Activated naive CD4-positive, alpha-beta T cell (primary cell): ENCODE data around the gene MYO7B.
"Not testable (repeated sequence)": the region's sequence is repeated elsewhere in the genome, so short reads cannot be mapped to it uniquely, and the experiment has no call there.

Experiments
- DNase-seq, 4 experiments: peaks; one replicate each; lab custom pipeline; 2025; lab: John Stamatoyannopoulos, UW

The MYO7B gene

DNA sequence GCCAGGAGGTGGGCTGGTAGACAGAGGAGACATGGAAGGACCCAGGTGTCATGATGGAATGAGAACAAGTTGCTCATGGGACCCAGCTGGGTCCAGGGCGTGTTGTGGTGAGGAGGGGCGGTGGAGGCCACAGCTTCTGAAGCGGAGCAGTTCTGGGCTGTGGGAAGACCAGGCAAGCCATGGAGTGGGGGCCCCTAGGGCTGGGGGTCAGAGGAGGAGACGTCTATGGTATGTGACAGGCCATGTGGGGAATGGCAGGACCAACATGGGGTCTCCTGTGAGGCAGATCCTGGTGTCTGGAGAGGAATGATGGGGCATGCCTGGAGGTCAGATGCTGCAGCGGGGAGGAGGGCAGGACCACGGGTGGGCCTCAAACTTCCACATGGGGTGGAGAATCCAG lies 16.9 kb downstream of the MYO7B start:
- no peak for DNase-seq

DNA sequence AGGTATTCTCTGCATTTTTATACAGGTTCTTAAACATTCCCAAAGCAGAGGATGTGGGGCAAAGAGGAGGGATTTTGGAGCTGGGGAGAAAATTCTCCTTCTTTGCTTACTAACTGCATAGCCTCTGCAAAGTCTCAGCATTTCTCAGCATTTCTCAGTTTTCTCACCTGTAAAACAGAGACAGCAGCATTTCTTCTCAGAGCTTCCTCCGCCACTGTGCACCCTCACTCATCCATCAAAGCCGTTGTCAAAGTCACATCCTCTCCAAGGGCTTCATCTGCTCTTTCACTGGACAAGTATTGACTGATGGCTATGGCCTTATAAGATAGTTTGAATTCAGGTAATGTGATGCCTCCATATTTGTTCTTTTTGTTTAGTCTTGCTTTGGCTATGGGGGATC lies 17.4 kb downstream of the MYO7B start:
- no peak for DNase-seq

DNA sequence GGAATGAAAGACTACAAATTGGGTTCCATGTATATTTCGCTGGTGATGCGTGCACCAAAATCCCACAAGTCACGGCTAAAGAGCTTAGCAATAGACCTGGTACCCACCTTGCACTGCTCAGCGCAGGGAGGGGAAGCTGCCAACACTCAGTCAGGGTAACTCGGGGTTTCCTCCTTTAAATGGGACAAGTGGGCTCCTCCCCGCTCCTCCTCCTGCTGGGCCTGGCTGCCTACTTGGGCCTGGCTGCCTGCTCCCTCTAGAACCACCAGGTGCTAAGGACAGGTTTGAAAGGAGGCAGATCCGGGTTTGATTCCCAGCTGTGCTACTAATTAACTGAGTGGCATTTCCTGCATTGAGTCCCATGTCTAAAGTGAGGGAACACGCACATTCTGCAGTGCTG lies 23.4 kb downstream of the MYO7B start:
- no peak for DNase-seq

DNA sequence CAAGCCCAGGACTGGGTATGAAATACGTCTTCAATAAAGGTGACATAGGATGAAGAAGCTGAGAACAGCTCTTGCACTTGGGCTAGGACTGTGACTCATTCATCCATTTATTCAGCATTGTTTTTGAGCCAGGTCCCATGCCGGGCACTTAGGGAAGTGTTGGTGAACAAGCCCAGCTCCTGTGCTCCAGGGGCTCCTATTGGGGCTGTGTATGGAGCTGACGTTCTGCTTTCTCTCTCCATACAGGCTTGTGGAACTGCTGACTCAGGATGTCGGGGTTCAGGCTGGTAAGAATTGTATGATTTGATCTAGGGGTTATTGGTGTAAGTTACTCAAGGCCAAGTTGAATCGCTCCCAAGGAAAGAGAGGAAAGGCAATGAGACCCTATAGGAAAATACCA lies 24.0 kb downstream of the MYO7B start:
- no peak for DNase-seq

DNA sequence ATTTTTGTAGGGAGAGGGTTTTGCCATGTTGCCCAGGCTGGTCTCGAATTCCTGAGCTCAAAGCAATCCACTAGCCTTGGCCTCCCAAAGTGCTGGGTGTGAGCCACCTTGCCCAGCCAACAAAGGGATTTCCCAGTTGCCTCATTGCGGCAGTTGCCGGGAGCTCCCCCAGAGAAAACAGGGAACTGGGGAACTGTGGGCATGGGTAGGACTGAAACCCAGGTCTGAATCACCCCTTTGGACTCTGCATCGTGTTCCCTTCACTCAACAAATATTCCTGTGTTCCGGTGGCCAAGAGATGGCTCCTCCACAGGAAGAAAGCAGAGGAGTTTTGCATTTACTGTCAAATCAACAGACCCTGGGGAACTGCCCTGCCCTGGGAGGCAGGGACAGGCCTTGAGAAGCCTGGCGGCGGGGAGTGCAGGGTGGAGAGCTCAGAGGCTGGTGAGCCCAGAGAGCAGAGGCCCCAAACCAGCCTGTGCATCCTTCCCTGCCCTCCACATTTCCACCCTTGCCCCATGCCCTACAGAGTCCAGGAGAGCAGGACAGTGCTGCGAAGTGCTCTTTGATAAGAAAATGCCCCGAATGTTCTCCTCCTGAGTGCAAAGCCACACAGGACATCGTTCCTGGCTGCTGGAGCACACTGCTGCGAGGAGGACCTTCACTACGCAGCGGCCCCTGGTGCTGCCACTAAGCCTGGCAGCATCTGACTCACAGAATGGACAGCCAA lies 24.9 kb downstream of the MYO7B start:
- DNase-seq: no peak

DNA sequence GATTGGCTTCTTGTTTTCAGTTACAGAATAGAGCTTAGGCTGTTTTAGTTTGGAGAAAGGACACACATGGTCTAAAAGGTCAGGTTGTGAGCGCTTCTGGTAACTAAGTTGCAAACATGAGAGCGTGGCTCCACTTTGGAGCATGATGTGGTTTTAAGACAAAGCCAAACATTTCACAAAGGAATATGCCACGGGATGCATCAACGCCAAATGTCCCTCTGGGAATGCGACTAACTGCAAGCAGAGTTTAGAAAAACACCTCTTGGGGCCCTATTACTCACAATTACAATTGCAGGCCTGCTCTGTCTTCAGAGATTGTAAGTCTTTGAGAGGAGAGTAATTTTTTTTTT lies 25.4 kb downstream of the MYO7B start:
- DNase-seq: no peak

DNA sequence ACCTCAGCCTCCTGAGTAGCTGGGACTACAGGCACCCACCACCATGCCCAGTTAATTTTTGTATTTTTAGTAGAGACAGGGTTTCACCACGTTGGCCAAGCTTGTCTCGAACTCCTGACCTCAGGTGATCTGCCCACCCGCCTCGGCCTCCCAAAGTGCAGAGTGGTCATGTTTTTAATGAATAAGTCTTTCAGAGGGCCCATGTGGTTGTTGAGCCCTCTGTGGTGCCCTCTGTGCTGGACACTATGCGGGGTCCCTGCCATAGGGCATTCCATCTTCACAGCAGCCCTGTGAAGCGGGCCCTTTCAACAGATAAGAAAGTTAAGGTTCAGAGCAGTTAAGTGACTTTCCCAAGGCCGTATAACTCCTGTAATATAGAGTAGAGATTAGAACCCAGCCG lies 25.9 kb downstream of the MYO7B start:
- no peak for DNase-seq

DNA sequence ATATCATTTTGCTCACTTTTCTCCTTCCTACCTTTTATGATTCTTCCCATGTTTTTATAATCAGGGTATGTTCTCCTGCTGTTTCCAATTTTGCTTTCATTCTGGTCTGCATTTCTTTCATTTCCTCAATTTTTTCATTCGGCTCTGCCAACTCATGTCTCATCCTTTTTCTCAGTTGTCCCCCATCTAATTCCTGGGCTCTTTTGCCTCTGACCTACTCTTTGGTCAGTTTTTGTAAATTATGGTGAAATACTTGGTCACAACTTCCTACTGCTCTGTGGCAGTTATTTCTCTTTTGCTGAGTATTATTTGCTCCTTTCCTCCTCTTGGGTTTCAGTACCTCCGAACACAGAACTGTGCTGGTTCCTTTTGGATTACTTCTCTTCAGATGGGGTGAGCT lies 27.5 kb downstream of the MYO7B start:
- no peak for DNase-seq

DNA sequence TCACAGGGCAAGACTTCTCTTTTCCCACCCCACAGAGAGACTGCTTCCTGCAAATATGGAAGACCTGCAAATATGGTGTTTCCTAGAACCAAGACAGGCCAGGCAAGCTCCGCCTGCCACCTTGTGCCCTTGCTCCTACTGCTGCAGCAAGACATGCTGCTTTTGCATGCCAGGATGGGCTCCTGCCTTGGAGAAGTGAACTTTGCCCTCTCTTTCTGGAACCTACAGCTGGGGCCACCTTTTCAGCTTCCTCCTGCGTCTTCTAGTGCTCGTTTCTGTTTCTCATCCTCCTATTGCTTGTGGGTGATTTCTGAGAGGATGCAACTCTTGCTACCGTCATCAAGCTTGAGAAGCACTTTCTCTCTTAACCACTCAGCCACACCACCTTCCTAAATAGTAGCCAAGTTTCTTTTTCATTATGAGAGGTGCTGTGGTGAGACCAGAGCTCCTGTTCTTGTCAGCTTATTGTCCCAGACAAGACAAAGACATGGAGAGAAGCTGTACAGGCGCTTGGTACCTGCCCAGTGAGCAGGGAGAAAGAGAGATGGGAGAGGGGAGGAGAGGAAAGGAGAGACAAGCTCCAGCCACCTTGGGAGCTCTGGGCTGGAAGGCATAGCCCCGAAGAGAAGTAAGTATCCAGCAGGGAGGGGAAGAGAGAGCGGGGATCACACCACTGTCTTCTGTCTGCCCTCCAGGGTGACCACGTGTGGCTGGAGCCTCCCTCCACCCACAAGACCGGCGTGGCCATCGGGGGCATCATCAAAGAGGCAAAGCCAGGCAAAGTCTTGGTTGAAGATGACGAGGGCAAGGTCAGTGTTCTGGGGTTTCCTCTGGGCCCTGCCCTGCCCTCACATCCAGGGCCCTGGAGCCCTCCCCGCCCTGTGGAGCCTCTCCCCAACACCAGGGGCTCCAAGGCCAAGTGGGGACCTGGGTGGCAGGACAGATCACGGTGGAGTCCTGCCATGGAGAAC lies 28.3 kb downstream of the MYO7B start:
- no peak for DNase-seq

DNA sequence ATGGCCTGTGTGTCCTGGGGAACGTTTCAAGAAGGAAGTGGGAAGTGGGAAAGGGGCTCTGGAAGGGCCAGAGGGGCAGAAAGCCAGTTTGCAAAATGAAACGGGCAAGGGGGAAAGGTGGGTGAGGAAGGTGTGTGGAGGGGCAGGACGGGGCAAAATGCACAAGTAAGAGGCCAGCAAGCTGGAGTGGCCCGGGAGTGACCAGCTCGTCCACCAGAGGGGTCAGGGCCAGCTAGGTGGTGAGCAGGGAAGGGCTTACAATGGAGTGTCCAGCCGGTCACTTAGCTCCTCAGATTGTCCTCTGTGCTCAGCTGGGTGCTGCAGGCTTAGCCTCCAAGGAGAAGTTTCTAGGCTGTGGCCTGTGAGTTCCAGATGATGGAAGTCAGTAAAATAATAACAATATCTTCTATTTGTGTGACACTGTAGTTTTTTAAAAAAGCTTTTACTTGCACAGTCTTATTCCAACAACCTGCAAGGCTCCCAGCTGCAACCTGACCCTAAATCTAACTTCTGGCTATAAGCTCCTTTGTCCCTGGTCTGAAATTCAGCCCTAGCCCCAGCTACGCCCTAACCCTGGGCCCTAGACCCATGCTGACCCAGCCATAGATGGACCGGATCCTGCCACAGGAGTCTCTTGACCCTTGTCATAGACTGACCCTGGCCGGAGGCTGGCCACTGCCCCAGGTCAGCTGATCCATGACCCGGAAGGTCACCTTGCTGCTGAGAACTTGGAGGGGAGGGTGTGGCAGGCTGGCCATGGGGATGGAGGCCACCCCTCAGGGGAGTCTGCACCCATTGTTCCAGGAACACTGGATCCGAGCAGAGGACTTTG lies 29.2 kb downstream of the MYO7B start:
- no peak for DNase-seq

DNA sequence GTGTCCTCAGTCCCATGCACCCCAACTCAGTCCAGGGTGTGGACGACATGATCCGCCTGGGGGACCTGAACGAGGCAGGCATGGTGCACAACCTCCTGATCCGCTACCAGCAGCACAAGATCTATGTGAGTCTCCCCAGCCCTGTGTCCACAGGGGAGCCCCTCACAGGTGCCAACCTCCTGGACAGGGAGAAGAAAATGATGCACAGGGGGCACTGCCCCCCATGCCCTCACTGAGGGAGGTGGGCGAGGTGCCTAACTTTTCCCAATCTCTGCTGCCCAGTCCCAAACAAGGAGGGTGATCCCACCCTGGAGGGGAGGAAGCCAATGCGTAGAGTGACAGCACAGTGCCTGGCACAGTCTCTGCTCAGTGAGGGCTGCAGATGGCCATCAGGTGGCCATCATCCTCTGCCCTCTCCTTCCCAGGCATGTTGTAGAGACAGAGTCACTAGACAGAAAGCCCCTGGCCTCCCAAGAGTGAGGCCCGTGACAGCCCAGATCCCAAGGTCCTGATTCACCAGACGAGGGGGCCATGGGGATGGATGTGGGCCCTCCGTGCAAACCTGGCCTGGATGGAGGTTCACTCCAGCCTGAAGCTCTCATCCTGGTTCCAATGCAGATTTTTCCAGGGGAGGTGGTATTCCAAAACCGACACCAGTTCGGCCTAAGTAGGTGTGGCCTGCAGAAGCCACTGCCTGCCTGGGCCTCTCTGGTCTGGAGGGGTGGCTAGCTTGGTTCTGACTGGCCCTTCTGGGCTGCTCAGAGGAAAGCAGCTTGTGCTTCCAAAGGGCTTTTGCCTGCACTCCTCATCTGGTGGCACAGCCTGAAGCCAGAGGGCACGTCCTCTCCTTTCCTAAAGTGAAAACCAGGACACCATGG lies 30.0 kb downstream of the MYO7B start:
- DNase-seq: no peak

DNA sequence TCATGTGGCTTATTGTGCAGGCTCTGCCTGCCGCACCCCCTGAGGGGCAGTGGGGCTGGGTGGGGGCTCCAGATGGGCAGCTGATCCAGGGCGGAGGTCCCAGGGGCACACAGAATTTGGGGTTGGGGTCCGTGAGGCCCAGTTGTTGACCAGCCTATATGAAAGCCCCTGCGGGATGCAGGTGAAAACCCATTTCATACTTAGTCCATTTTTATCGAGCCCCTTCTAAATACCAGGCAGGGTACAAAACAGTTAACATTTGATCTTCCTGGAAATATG lies 30.6 kb downstream of the MYO7B start:
- no peak for DNase-seq

DNA sequence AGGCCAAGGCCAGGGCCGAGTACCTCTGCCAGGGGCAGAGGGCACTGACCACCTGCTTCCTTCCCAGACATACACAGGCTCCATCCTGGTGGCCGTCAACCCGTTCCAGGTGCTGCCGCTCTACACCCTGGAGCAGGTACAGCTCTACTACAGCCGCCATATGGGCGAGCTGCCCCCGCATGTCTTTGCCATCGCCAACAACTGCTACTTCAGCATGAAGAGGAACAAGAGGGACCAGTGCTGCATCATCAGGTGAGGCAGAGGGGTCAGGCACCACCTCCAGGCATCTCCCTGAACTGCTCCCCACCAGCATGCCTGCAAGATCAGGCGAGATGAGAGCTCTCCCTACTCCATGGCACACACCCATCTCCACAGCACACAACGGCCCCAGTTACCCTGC lies 31.1 kb downstream of the MYO7B start:
- no peak for DNase-seq

DNA sequence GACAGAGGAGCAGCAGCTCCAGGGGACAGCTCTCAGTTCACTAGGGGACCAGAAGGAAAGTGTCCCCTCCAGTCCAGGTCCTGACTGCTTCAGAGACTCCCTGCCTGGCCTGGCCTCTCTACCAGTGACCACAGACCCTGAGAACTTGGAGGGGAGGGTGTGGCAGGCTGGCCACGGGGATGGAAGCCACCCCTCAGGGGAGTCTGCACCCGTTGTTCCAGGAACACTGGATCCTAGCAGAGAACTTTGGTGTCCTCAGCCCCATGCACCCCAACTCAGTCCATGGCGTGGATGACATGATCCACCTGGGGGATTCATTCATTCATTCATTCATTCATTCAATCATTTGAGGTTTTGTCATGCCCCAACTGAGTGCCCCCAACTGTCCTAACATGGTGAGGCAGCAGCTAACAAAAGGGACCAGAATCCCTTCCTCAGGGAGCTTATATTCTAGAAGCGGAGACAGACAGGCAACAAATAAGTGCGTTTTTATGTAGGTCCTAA lies 31.9 kb downstream of the MYO7B start:
- DNase-seq: no peak

DNA sequence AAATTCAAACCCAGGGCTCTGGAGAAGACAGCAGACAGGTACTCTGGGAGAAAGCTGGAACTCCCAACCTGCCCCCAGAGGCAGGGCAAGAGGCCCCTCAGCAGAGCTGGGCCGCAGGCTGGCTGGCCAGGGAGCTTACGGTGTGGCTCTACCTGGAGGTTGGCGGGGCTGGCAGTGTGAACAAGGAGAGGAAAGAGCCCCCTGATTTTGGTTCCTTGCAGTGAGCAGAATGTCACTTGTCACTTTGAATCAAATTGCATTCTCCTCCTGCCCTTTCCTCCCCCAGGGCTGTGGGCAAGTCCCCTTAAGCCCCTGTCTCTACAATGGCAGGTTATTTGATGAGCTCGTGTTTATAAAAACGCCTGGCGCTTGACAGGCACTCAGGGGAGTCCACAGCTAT lies 32.6 kb downstream of the MYO7B start:
- DNase-seq: no peak

DNA sequence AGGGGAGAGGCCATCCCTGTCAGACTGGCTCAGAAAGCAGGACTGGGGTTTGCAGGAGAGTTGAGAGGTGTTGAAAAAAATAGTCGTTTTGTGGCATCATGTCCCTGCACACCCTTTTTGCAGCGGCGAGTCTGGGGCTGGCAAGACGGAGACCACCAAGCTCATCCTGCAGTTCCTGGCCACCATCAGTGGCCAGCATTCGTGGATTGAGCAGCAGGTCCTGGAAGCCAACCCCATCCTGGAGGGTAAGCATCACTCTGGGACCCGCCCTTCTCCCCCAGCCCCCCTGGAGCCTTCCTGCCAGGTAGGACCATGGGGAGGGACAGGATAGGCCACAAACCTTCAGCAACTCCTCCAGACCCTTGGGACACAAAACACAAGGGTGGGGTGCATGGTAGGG lies 34.2 kb downstream of the MYO7B start:
- no peak for DNase-seq

DNA sequence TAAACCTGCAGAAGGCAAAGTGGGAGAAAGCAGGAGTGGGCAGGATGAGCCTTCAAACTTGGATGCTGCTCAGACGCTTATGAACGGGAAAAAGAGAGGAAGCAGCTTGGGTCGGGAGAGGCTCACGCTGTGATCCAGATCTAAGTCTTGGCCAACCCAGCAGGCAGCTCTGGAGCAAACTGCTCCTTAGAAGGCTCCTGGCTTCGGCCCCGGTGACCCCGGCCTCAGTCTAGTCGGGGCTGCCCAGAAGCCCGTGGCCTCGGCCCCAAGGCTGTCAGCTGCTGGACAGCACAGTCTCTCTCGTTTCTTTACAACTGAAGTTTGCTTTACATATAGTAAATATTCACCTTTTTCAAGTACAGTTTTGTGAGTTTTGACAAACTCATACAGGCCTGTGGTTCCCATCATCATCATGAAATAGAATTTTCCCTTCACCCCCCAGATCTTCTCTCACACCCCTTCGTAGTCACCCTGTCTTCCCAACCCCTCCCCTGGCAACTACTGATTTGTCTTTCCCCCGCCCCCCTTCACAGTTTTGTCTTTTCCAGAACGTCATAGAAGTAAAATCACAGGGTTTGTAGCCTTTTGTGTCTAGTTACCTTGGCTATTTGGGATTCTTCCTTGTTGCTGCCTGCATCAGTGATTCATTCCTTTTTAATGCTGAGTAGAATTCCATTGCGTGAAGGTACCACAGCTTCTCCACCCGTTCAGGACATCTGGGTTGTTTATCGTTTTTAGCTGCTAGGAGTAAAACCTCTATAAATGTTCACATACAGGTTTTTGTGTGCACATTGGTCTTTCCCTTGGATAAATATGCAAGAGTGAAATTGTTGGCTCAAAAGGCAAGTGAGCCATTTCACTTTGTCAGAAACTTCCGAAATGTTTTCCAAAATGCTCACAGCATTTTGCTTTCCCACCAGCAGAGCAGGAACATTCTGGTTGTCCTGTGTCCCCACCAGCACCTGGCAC lies 35.1 kb downstream of the MYO7B start:
- DNase-seq: no peak

DNA sequence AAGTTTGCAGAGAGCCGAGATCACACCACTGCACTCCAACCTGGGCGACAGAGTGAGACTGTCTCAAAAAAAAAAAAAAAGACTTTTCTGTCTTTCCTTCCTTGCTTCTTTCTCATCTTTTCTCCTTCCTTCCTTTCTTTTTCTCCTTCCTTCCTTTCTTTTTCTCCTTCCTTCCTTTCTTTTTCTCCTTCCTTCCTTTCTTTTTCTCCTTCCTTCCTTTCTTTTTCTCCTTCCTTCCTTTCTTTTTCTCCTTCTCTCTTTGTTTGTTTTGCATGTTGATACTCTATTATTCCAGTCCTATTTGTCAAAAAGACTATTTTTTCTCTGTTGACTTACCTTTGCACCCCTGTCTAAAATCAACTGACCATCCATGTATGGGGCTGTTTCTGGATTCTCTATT lies 36.9 kb downstream of the MYO7B start:
- DNase-seq: not testable (repeated sequence)

DNA sequence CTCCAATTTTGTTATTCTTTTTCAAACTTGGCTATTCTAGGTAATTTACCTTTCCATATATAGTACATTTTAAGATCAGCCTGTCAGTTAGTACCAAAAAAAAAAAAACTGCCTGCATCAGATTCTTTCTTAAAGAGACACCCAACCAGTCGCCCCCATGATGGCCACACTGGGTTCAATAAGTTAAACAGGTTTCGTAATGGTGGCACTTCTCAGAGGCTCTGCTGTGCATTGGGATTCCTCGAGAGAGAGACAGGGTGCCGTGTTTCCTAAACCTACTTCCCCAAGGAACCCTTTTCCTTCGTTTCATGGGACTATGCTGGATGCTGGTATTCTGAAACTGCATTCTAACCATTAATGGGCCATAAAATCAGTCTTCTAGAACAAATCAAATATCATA lies 37.4 kb downstream of the MYO7B start:
- no peak for DNase-seq

DNA sequence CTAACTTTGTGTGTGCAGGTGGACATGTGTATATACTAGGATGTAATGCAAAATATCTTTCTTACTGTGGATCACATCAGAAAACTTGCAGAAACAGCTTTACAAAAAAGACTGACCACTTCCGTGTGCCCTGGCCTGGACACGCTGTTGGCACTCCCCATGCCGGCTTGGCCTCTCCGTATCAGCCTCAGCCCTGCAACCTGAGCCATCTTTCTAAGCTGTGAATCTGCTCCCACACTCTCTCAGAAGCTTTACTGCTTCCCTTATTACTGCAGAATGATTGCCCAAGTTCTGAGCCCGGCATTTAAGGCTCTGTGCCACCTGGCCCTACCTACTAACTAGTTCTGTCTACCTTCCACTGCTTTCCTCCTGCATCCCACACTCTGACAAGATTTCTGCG lies 37.8 kb downstream of the MYO7B start:
- DNase-seq: no peak
